NCI-H748 treated with DMSO at 0.1 percent for 48 hours (cell line): ENCODE results near the gene RUVBL1.
"Not testable (repeated sequence)": the region's sequence is repeated elsewhere in the genome, so short reads cannot be mapped to it uniquely, and the experiment has no call there.

ENCODE experiments used
- DNase-seq: peaks from one replicate; lab custom pipeline; 2025; lab: John Stamatoyannopoulos, UW

Gene RUVBL1

GRCh38 chr3:128123538-128124368 lies at the start of gene RUVBL1:
Gene RUVBL1, minus strand, starts transcription at chr3:128123812. Its CDS starts 88 bp downstream, at chr3:128123724.
- DNase-seq: peak; percentile 87

GRCh38 chr3:128173200-128173599 lies 49.6 kb upstream of the RUVBL1 start:
- DNase-seq: no peak

- peak; percentile 35 for DNase-seq
These were observed 47.4 kb upstream of the RUVBL1 start for GRCh38 chr3:128170866-128171516.

GRCh38 chr3:128168836-128169235 lies 45.2 kb upstream of the RUVBL1 start:
- DNase-seq: no peak

- no peak for DNase-seq
These were observed 44.5 kb upstream of the RUVBL1 start for GRCh38 chr3:128167973-128168674.

GRCh38 chr3:128167646-128167972 lies 44.0 kb upstream of the RUVBL1 start:
- DNase-seq: no peak

- DNase-seq: no peak
These were observed 43.4 kb upstream of the RUVBL1 start for GRCh38 chr3:128166971-128167453.

GRCh38 chr3:128163432-128163831 lies 39.8 kb upstream of the RUVBL1 start:
- no peak for DNase-seq

- DNase-seq: no peak
These were observed 37.0 kb upstream of the RUVBL1 start for GRCh38 chr3:128160661-128161060.

GRCh38 chr3:128155616-128156360 lies 32.2 kb upstream of the RUVBL1 start:
- DNase-seq: no peak

GRCh38 chr3:128154354-128154753 lies 30.7 kb upstream of the RUVBL1 start:
- DNase-seq: not testable (repeated sequence)

- DNase-seq: peak; percentile 64
These were observed 29.8 kb upstream of the RUVBL1 start, which contains the start of gene EEFSEC for GRCh38 chr3:128153156-128154041. Gene EEFSEC, plus strand, starts transcription at chr3:128153481. Its CDS starts 27 bp downstream, at chr3:128153508.

GRCh38 chr3:128152419-128153155 lies 29.0 kb upstream of the RUVBL1 start:
- no peak for DNase-seq

- no peak for DNase-seq
These were observed 28.2 kb upstream of the RUVBL1 start for GRCh38 chr3:128151758-128152274.

GRCh38 chr3:128149650-128150049 lies 26.0 kb upstream of the RUVBL1 start:
- no peak for DNase-seq

- no peak for DNase-seq
These were observed 22.6 kb upstream of the RUVBL1 start for GRCh38 chr3:128146201-128146600.

- no peak for DNase-seq
These were observed 21.7 kb upstream of the RUVBL1 start for GRCh38 chr3:128145279-128145678.

- DNase-seq: no peak
These were observed 21.0 kb upstream of the RUVBL1 start for GRCh38 chr3:128144512-128145187.

- DNase-seq: no peak
These were observed 19.9 kb upstream of the RUVBL1 start for GRCh38 chr3:128143496-128143895.
